Measurements from ENCODE around the gene SAMD11. TPM values are rescaled to one million over a fixed set of nuclear protein-coding genes. Genes with fewer than 3 reads are reported as not detected.

The SAMD11 gene
- total and polyA plus RNA-seq, 2 of the 8 experiments (the other 6 are each of a cell fraction or from before 2014, with no cell fraction given), result 0.18 to 0.30 TPM

GRCh38 chr1:940107-941014, 16.6 kb downstream of the SAMD11 start (continued):
- TF ChIP-seq CEBPB (IDR thresholded peaks at IDR 0.05; ENCODE audit: low read depth, low read length) (no peak), SIX5 (IDR thresholded peaks at IDR 0.05; ENCODE audit: low read depth, low read length) (no peak), EZH2 (IDR thresholded peaks at IDR 0.05; ENCODE audit: low read depth, low read length, severe bottlenecking) (peak; percentile 95), CHD7 (IDR thresholded peaks at IDR 0.05; ENCODE audit: insufficient replicate concordance, low read length) (no peak), SP4 (IDR thresholded peaks at IDR 0.05; ENCODE audit: low read length) (no peak)
